SIG-M5 treated with dmso at 0.1 percent for 504 hours (cell line): ENCODE measurements around the gene MRTFA.

Experiments used
- DNase-seq: peaks from one replicate; lab custom pipeline; 2025; ENCODE audit not compliant: unreplicated experiment; lab: John Stamatoyannopoulos, UW

Gene MRTFA

DNA sequence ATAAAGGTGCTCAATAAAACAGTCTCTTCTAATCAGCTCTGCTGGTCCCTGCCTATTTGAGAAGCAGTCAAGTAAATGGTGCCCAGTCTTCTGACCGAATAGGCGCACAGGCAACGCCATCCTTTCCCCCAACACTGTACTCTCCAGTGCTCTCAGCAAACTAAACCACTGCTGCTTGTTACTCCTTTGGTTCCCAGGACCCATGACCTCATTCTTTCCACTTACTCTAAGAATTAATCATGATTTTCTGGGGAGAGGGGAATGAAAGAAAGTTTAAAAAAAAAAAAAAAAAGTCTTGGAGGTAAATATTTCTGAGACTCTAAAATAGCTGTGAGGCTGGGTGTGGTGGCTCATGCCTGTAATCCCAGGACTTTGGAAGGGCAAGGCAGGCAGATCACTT, 202.4 kb downstream of the MRTFA start:
- DNase-seq: no peak

DNA sequence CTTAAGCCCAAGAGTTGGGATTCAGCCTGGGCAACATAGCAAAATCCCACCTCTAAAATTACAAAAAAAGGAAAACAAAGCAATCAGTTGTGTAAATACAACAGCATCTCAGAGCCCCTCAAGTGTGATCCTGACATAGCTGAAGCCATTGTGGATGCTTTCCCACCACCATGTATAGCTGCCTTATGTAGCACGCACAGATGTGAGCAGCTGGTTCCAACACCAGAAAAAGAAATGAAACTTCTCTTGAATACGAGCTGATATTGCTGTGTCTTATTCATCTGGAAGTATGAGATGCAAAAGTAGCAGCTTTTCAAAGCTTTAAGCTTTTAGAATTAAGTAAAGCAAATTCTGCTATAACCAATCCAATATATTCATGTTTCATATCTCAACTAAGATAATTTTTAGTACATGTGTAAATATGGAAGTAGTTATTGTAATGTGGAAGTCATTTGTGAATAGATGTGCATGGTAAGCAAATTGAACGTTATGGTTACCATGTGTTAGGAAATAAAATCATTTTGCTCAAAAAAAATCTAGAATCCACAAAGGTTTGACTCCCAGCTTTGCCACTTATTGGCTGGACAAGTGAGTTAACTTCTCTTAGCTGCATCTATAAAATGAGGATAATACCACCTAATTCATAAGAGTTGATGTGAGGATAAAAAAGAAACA, 203.0 kb downstream of the MRTFA start:
- DNase-seq: no peak

DNA sequence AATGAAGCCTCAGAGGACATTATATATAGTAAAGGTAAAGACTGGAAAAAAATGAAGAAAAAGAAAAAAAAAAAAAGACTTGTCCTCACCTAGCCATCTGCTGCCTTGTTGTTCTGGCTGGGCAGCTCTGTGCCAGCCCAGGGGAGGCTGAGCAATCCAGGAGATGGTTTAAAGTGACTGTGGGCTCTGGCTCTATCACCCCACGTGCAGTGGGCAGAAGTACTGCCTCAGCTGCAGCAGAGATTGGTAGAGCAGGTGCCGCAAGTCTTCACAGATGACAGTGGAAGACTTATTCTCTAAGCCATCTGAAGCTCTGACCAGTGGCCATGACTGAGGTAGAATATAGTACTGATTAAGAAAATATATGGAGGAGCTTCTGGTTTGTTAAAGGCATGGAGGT, 203.9 kb downstream of the MRTFA start:
- no peak for DNase-seq

DNA sequence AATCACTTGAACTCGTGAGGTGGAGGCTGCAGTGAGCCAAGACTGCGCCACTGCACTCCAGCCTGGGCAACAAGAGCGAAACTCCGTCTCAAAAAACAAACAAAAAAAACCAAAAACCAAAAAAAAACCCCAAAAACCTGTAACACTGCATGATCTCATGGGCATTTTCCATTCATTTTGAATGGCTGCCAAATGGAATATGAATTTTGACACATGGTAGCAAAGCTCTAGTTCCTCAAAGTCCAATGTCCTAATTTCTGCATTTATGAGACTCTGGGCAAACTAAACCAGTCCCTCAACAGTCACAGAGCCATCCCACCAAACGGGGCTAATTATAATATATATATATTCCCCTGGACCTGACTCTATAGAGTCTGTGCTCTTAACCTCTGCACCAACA, 204.4 kb downstream of the MRTFA start:
- no peak for DNase-seq

DNA sequence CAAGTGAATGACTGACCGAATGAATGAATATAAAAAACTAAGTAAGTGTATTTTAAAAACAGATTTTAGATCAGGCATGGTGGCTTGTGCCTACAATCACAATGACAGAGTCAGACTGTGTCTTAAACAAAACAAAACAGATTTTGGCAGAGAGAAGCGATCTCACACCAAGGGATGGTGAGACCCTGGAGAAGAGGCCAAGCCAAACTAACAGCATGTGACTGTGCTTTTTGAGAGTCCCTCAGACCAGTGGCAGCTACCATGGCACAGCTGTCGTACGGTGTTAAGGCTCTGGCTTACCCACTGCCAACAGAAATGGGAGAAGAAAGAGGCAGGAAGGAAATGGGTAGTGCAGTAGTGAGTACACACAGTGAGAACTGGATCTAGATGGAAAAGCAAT, 205.5 kb downstream of the MRTFA start:
- no peak for DNase-seq

DNA sequence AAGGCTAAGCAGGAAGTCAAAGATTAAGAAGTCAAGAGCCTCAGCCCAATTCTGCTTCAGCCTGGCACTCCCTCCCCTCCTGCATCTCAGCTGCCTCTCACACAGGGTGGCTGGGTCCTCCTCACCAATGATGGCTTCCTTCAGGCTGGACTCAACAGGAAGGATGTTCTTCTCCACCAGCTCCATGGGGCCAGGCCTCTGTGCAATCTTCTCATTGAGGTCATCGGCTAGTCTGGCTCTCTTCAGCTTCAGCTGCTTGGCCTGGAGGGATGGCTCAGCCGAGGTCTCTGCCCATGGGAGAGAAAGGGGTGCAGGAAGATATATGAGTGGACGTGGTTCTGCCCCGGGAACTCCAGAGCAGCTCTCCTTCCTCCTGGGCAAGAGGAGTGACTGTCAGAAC, 207.0 kb downstream of the MRTFA start:
- DNase-seq: no peak

DNA sequence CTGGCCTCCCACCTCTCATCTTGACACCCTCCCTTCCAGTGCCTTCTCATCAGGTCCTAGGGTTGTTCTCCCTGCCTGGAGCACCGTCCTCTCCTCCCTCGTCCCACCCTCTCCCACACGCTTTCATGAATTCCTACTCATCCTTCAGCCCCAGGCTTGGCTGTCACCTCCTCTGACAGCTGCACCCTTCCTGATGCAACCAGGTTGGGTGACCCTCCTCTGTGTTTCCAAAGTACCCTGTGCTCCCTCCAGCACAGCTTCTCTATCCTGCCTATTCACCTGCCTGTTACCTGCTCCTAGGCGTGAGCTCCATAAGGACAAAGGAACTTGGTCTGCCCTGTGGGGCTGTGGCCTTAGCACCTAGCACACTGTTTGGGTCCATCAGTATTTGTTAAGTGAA, 207.7 kb downstream of the MRTFA start:
- no peak for DNase-seq

DNA sequence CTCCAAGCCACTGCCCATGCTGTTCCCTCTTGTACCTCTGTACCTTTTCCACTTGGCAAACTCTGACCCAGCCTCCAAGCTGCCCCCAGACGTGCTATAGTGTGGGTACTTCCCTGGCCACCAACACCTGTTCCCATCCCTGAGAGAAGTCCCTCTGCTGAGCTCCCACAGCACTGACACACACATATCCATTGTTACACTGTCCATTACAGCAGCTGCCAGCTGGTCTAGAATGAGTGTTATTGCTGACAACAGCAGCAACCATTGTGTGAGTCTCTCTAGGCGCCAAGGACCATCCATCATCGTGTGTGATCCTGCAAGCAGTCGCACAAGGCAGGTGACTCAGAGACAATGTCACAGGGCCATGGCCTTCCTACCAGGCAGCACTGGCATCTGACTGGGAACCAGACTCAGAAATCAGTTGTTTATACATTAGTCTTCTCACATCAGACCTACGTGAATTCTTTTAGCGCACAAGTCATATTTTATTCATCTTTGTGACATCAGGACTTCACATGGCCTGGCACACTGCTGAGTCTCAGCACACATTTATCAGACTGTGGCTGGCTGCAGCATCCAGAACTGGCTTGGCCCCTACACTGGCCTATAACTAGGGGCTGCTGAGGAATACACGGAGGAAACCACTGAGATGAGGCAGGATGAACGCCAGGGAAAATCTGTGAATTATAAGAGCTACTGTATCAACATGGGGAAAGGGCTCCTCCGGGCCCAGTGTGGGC, 209.8 kb downstream of the MRTFA start:
- DNase-seq: no peak

DNA sequence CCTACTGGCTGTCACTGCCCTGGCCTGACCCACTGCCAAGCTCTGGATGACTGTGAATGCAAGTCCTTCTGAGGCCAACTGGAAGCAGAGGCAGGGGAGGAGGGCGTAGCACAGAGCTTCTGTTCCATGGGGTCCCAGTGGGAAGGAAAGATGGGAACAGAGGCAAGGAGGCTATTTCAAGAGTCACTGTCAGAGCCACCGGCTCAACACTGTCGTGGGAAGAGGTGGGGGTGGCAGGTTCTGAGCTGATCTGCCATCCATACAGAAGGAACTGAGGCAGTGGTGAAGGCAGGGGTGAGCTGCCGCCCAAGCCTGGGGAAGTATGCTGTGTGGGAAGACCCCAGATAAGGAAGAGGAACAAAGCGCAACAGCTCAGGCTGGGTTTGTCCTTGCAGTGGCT, 211.4 kb downstream of the MRTFA start:
- no peak for DNase-seq

DNA sequence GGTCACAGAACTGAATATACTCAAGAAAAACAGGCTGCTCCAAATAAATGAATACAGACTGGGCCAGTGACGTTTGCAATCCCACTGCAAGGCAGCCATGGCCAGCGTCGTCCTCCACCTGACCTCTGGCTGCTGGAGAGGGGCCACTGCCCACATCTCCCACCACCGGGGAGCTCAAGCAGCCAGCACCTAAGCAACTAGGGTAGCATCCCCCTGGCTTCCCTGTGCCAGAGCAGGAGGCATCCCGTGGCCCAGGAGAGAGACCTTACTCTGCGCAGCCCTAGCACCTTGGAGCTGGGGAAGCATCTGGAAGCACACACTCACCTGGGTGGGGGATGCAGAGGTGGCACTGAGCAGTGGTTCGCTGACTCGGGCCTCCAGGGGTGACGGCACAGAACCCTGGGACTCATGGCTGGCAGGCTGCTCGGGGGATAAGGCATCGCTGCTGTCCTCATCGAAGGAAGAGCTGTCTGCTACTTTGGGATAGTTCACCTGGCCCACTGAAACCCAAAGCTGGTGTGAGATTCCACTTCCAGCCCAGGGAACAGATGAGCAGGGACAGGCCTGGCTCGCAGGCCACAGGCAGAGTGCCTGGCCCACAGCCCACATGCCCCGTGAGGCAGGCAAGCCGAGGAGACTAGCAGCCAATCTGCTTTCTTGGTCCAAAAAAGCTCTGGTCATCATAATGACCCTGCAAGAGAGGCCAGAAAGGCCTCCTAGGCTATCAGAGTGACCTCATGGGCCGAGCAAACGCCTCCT, 212.5 kb downstream of the MRTFA start:
- no peak for DNase-seq

DNA sequence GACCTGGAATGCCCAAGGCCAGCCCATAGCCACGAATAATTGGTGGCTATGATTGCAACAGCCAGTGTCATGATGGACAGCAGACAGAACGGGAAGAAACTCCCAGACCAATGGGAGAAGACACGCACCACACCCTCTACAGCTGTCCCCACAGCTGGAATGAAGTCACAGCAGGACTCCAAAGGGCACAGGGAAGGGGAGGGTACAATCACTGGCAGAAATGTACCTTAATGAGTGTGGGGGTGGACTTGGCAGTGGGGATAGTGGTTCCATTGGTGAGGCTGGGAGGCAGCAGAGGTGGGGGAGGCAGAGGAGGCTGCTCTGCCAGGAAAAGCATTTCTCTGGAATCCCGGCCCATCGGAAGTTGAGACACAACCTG, 213.2 kb downstream of the MRTFA start:
- no peak for DNase-seq

DNA sequence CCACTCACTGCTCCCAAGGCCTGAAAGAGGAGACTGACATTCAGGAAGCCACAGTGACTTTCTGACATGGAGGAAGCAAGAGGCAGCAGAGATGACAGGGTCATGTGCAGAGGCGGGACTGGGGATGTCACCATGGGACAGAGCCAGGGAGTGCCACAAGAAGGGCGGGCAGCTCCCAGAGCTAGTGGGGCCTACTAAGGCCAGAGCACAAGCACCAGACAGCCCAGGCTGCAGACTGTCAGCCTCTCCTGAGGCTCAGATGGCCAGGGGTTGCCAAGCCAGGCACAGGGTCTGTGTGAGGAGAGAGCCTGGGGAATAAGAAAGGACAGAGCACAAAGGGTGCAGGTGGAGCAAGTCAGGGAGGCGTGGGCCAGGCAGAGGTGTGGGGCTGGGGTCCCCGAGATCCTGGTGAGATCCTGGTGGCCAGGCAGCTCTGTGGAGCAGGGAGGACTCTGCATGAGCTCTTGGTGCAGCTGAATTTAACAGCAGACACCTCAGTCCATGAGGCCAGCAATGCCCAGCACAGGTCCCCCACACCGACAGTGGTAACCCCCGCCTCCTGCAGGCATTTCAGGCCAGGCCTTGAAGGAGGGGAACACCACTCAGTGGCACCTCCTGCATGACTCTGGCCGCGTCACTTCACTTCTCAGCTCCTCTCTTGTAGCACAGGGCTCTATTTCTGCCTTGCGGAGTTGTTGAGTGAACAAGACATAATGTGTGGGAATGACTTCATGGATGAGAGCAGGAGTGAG, 213.8 kb downstream of the MRTFA start:
- no peak for DNase-seq

DNA sequence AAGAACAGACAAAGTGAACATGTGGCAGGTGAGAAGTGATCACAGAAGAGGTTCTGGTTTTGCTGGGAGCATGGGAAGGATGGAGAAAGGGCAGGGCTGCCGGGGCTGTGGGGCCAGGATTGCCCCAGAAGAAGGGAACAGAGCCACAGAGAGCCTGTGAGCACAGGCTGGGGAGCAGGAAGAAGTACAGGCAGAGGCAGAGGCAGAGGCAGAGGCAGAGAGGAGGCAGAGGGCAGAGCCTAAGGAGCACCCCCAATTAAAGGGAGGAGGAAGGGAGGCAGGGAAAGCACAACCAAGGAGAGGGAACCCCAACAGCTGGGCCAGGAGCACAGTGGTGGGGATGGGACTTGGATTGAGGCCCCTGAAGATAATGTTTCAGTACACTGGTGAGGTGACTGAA, 214.6 kb downstream of the MRTFA start:
- DNase-seq: no peak

DNA sequence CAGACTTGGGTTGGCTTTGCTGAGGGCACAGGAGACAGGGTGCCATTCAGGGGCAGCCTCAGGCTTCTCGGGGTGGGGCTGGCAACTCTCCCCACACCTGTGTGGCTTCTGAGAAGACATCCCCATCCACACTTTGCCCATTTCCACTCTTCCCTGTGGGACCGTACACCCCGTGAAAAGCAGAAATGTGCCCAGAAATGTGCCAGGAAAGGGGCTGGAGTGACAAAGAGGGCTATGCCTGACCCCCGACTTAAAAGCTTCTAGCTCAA, 215.5 kb downstream of the MRTFA start:
- no peak for DNase-seq

DNA sequence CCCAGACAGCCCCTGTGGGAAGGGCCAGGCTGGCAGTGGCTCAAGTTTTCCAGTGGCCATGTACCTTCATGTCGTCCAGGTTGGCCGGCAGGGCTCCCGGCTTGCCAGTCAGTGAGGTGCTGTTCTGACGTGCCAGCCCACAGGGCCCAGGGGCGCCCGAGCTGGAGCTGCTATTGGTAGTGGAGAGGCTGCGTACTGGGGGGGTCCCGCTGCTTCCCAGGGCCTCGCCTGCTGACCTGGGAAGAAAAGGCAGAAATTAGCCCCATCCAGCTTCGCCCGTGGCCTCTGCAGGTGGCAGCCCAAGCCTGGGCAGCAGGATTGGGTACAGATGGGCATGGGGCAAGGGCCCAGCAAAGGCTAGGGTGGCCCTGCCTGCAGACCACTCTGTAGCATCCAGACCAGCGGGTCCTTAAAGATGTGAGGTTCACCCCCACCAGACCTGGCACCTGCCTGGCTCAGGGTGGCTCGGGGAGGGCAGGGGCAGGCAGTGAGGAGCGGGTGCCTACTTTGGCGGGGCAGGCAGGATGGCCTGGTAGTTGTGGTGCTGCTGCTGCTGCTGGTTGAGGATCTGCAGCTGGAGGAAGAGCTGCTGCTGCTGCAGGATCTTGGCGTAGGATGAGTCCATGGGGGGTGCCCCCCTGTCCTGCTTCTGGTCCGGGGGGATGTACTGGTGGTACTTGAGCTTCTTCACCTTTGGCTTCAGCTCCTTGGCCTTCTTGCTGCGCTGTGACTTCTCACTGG, 216.0 kb downstream of the MRTFA start:
- DNase-seq: no peak

DNA sequence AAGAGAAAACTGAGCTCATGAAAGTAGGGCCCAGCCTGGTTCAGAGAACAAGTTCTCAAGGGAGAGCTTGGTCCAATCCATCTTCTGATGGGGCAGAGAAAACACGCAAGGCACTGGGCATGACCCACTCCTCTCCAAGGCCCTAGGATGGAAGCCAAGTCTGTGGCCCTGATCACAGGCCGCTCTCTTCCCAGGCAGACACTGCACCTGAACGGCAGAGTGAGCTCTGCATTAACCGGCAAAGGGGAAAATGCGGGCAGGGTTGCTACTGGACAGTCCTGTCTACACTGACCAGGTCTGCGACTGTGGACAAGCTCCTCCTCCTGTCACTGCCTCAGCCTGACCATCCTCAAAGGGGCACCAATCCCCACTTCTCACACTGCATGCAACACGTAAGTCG, 216.8 kb downstream of the MRTFA start:
- DNase-seq: no peak

DNA sequence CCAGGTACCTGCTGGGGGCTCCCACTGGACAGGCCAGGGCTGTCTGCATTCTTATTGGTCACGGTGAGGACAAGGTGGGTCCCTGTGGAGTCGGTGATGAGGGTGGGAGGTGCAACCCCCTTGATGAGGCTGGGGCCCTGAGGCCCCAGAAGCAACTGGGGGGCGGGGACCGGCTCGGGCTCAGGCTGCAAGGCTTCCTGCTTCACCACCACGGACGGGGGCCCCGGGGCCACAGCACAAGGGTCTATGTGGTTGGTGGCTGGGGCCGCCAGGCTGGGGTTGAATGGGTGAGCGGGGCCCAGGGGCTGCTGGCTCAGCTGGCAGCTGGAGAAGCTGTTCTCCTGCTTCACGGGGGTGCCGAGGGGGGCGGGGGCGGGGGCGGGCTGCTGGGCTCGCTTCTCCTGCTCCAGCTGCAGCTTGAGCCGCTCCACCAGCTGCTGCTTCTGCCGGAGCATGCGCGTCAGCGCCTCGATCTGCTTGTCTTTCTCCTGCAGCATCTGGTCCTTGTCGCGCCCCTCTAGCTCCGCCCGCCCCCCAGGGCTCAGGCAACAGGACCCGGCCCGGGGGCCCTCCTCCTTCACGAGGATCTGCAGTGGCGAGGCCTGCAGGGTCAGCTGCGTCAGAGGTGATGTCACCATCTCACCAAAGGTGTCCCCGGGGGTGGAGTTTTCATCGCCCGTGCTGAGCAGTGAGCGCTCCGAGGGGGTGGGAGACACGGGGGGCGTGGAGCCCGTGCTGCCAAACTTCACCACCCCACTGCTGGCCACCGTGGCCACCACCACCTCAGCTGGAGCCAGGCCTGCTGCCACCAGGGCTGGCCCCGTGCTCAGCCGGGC, 217.9 kb downstream of the MRTFA start:
- no peak for DNase-seq

DNA sequence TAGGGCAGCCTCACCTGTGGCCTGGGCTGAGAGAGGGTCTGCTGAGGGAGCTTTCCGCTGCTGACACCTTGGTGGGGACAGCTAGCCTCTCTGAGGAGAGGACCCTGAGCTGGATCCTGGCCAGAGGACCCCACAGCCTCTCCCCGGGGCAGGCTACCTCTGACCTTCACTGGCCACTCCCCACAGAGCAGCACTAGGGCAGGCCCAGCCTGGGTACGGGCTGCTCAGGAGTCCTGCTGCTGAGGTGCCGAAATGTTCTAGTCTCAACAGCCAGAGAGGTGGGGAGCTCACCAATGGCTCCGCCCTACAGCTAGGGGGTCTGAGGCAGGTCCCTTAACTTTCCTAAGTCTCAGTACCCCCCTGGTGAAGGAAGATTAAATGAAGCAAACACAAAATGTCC, 218.6 kb downstream of the MRTFA start:
- no peak for DNase-seq

DNA sequence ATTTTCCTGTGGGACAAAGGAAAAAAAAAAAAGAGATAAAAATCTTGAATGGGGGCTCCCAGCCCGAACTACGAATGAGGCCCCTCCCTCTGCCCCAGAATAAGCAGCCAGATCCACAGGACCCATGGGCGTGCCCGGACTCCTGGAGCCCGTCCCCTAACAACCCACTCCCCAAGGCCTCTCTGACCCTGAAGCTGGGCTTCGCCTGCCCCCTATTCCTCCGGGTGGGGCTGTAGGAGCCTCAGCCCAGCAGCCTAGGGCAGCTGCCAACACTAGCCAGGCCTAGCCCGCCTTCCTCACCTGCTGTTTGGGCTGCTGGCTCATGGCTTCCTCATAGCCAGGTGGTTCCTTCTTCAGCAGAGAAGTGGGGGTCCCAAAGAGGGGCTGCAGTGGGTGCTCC, 219.5 kb downstream of the MRTFA start:
- DNase-seq: no peak

DNA sequence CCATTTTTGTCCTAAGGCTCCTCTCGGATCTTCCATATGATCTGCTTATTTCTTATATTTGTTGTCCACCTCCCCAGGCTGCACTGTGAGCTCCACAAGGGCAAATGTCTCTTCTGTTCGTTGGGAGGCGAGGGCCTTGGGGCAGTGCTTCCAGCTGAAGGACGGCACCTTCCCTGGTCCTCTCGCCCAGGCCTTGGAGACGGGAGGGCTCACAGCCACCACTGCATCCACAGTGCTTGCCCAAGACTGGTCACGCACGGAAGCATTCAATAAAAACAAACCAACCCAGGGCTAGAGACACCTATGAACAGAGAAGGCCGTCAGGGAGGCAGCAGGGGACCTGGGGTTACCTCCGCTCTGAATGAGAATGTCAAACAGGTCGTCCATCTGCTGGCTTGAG, 219.9 kb downstream of the MRTFA start:
- DNase-seq: no peak
